Activated CD4-positive, alpha-beta T cell treated with anti-CD3 and anti-CD28 coated beads for 24 hours (primary cell): Measurements from ENCODE around the gene SUCO.
A peak's percentile ranks its signal among the peaks of the same experiment; 100 is the strongest.
"Not testable (repeated sequence)": the region's sequence is repeated elsewhere in the genome, so short reads cannot be mapped to it uniquely, and the experiment has no call there.

ENCODE experiments used
- DNase-seq, 2 donors: peaks; one replicate each; pipeline ENCODE4 v3.0.0-alpha.2; 2020; ENCODE audit warnings: low read depth in 2 of 2

Gene SUCO

DNA sequence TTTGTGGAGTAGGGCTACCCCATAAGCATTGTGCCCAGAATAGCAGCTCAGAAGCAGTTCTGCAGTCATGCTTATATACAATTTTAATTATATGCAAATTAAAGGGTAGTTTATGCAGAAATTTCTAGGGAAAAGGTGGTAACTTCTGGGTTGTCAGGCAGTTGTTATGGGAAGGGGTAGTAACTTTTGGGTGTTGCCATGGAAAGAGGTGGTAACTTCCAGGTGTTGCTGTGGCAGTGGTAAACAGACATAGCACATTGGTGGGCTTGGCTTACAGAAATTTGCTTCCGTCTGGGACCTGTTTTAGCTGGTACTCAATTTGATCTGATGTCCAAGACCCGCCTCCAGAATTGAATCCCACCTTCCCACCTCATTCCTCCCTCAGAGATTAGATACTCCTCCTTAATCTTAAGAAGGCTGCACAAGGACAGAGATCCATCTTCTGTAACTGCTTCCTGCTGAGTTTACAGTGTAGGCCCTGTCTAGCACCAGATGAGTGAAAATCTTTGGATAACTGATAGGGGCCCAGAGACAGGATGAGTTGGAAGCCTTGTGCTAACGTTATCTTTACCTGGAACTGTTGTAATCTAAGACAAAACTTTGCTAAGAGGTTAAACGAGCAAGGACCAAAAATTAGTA is 26.7 kb downstream of the SUCO start:
- DNase-seq: no peak

DNA sequence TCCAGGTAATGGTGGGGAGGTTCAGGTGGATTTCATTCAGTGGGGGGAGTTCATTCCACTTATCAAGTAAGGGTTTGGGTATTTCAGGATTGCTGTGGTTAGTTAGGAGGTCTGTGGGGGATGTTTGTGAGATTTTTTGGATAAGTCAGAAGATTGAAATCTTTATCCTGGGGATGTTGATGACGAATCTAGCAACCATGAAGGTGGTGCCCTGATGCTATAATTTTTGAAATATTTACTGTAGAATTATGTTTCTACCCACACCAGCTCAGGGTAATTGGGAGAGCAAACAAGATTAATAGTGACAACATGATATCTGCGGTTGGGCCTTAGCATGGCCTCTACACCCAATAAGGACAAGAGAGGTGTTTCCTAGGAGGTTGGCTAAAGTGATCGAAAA is 28.3 kb downstream of the SUCO start:
- no peak for DNase-seq

DNA sequence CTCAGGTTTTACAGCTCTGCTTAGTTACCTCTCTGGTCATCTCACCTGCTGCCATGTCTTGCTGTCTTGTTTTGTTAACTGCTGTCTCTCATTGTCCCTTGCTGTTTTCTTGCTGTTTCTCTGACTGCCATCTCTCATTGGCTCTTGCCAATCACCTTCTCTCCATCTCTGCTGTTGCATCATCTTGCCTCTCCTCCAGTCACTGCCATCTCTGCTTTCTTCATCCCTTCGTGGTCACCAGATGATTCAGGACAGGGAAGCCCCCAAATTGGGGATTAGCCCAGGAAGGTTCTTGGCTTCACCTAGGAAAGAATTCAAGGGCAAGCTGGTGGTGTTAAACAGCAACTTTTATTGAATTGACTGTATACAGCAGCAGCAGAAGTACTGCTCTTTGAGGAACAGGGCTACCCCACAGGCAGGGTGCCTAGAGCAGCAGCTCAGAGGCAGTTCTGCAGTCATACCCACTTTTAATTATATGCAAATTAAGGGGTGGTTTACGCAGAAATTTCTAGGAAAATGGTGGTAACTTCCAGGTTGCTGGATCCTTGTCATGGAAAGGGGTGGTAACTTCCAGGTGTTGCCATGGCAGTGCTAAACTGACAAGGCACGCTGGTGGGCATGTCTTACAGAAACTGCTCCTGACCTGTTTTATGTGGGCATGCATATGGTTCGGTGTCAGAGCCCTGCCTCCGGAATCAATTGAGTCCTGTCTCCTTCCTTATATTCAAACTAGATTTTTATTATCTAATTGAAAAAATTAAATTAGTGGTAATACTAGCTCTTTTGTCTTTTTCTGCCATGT is 33.4 kb downstream of the SUCO start:
- DNase-seq: no peak

DNA sequence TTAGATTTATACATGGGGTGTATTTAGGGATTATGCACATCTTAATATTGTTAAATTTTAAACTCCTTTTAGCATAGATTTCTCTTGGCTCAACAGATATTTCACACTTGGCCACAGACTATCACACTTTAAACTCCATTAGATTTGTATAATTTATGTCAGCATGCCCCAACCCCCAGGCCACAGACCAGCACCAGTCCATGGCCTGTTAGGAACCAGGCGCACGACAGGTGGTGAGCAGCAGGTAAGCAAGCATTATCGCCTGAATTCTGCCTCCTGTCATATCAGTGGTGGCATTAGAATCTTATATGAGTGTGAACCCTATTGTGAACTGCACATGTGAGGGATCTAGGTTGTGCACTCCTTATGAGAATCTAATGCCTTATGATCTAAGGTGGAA is 34.8 kb downstream of the SUCO start:
- DNase-seq: no peak

DNA sequence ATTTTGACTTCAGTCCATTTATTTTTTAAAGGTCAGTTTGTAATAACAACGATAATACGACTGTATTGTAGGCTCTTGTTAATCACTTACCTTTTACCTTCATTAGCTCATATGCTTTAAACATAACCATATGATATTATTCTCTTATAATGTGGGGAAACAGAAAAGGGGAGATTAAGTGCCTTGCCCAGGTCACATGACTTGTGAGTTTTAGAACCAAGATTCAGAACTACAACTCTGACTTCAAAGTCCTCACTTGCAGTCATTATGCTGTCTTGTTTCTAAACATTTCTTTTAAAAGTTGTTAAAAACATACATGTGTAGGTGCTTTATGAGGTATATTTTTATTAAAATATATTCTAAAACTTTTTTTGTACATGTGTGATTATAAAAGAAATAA is 41.1 kb downstream of the SUCO start:
- DNase-seq: no peak

DNA sequence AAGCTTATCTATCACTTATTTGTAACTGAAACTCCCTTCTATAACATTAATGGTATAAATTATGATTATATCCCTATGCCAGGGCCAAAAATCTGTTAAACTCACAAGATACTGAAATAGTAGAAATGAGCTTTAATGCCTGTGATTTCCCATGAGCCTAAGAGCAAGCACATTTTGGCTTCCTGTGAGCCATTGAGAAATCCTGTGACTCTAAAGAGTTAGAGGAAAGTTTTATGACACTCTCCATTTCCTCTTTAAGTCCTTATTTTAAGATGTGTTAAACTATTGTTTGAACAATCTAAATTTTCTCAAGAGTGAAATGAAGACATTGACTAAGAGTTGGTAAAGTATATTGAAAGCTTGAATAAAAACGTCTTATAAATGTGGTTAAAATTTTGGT is 45.6 kb downstream of the SUCO start:
- DNase-seq: no peak

DNA sequence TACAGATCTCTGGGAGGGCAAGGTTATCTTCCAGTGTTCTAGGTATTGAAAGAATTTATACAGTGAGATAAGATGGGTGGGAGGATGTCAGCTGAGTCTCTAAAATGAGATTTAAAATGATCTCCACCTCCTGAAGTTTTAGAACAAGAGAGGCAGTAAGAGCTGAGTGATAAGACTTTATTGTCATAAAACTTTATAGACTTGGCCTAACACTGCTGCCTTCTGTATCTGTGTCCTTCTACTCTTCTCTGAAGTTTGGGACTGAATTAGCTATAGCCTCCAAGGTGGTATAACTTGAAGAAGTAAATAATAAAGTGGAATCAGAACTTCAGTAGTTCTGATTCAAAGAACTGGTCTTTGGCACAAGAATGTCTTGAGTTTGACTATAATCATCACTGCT is 48.3 kb downstream of the SUCO start:
- no peak for DNase-seq

DNA sequence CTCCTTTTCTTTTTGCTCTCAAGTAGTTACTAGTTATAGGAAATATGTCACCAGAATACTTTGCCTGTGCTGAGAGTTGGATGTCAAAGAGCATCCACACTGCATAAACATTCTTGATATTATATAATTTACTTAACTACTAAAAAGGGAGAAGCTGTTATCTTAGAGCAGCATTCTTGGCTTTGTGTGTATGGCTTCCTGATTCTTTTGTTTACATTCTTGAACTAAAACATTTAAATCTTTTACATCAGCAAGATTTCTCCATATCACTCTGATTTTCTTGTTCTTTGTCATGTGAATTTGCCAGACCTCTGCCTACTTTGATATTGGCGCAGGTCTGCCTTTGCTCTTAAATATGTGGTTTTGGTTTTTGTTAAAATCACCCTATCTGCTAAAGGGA is 48.8 kb downstream of the SUCO start:
- no peak for DNase-seq

DNA sequence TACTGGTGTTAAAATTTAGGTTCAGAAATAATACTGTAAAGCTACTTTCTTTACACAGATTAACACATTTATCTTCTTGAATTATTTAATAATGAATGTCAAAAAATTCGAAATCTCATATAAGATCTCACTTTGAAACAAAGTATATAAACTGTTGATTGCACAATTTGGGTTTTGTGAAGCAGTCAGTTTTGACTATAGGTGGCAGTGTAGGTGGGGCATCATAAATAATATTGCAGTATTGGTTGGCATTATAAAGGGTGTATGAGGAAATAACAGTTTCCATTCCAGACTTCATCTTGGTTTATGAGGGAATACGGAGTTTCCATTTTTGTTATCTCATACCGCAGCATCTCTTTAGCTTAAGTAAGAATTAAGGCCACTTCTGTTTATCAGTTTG is 49.9 kb downstream of the SUCO start:
- DNase-seq: no peak

DNA sequence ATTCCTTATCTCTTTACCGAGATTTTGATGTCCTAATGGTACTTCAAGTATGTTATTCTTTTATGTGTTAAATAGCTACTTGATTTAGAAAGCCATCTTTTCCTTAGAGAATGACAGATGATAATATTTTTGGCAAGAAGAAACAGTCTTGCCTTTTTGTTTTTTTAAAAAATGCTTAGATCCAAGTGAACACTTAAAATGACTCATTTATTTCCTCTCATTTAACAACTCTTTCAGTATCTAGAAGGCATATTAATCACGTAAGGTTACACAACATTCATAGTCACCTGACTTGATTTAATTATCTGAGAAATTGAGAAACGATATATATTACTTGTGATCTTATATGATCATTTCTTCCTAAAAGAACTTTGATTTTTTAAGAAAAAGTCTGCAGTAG is 52.4 kb downstream of the SUCO start:
- no peak for DNase-seq

DNA sequence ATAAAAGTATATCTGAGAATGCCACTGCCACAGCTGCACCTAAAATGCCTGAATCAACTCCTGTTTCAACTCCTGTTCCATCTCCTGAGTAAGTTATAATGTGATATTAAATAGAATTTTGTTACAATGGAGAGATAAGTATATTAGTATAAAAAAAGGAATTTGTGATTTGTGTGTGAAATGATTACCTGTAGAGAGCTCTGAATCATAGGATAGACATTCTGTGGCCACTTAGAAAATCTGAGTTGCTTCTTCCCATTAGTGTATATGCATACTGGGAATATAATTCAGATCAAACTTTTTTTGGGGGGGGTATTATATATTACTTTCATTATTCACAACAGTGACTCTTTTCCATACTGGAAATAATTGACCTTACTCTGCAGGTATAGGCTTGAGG is 52.9 kb downstream of the SUCO start:
- DNase-seq: no peak

DNA sequence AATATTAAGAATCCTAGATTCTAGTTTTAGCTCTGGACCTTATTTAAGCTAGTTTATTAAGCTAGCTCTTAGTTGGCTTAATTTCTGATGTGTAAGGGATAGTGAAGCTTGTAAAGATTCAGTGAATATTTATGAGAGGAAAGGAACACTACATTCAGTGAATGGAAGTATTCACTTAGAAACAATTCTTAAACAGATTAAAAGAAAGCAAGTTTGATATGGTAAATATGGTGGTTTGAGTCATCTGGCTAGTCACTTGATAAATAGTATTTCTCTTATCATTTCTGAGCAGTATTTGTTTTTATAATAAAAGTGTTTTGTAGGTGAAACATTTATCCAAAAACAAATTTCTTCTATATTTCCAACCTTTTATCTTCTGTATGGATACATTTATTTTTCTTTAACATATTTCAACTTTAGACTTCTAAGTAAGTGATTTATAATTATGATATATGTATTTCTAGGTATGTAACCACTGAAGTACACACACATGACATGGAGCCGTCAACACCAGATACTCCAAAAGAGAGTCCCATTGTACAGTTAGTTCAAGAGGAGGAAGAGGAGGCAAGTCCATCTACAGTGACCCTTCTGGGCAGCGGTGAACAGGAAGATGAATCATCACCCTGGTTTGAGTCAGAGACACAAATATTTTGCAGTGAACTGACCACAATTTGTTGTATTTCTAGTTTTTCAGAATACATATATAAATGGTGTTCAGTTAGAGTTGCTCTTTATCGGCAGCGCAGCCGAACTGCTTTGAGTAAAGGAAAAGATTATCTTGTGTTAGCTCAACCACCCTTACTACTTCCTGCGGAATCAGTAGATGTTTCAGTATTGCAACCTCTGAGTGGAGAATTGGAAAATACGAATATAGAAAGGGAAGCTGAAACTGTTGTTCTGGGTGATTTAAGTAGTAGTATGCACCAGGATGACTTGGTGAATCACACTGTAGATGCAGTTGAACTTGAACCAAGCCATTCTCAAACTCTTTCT is 55.6 kb downstream of the SUCO start:
- DNase-seq: peak in 1 of 2 donors; percentile 11

DNA sequence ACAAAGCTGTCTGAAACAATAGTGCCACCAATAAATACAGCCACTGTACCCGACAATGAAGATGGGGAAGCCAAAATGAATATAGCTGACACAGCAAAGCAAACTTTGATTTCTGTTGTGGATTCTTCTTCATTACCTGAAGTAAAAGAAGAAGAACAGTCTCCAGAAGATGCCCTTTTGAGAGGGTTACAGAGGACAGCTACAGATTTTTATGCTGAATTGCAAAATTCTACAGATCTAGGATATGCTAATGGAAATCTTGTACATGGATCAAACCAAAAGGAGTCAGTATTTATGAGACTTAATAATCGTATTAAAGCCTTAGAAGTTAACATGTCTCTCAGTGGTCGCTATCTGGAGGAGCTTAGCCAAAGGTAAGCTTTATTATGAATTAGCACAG is 56.6 kb downstream of the SUCO start:
- no peak for DNase-seq

DNA sequence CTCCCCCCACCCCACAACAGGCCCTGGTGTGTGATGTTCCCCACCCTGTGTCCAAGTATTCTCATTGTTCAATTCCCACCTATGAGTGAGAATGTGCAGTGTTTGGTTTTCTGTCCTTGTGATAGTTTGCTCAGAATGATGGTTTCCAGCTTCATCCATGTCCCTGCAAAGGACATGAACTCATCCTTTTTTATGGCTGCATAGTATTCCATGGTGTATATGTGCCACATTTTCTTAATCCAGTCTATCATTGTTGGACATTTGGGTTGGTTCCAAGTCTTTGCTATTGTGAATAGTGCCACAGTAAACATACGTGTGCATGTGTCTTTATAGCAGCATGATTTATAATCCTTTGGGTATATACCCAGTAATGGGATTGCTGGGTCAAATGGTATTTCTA is 58.5 kb downstream of the SUCO start:
- DNase-seq: not testable (repeated sequence)

DNA sequence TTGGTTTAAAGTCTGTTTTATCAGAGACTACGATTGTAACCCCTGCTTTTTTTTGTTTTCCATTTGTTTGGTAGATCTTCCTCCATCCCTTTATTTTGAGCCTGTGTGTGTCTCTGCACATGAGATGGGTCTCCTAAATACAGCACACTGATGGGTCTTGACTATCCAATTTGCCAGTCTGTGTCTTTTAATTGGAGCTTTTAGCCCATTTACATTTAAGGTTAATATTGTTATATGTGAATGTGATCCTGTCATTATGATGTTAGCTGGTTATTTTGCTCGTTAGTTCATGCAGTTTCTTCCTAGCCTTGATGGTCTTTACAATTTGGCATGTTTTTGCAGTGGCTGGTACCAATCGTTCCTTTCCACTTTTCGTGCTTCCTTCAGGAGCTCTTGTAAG is 62.1 kb downstream of the SUCO start:
- DNase-seq: not testable (repeated sequence)

DNA sequence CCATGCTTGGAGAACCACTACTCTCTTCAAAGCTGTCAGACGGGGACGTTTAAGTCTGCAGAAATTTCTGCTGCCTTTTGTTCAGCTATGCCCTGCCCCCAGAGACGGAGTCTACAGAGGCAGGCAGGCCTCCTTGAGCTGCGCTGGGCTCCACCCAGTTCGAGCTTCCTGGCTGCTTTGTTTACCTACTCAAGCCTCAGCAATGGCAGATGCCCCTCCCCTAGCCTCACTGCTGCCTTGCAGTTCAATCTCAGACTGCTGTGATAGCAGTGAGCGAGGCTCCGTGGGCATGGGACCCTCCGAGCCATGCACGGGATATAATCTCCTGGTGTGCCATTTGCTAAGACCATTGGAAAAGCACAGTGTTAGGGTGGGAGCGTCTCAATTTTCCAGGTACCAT is 63.8 kb downstream of the SUCO start:
- not testable (repeated sequence) for DNase-seq

DNA sequence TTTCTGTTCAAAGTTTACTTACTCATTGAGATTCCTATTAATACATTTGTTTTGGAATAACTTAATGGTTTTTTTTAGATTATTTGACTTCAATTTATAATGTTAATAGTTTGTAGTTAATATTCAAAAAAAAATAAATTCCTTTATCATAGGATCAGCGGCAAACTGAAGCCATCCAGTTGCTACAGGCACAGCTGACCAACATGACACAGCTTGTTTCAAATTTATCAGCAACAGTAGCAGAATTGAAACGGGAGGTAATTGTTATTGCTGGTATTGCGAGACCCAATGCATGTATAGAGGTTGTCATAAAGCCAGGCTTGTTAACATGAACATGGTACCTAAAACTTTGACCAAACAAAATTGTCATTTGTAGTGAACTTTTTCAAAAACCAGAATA is 67.0 kb downstream of the SUCO start:
- no peak for DNase-seq

DNA sequence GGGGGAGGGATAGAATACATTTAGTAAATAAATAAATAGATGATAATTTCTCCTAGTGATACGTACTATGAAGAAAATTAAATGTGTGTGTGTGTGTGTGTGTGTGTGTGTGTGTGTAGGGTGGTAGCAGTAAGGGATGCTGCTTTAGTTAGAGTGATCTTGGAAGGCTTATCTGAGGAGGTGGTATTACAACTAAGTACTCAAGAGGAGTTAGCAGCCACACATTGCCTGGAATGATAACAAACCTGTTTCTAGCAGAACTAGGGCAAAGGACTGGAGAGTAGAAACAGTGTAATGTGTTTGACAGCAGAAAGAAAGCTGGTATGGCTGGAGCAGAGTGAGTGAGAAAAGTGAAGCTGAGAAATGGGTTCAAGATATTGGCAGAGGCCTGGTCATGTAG is 67.7 kb downstream of the SUCO start:
- DNase-seq: no peak

DNA sequence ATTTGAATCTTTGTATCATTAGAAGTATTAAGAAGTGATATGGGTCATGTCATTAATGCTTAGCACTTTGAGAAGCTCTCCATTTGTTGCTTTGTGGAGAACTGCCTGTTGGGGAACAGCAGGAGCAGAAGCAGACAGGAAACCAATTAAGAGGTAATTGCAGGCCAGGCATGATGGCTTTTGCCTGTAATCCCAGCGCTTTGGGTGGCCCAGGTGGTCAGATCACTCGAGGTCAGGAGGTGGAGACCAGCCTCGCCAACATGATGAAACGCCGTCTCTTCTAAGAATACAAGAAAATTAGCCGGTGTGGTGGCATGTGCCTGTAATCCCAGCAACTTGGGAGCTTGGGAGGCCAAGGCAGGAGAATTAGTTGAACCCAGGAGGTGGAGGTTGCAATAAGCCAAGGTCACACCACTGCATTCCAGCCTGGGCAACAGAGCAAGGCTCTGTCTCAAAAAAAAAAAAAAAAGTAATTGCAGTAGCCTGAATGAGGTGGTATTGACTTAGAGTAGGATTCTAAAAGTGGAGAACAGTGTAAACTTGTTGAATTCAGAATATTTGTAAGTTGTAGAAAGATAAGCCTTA is 68.2 kb downstream of the SUCO start:
- no peak for DNase-seq

DNA sequence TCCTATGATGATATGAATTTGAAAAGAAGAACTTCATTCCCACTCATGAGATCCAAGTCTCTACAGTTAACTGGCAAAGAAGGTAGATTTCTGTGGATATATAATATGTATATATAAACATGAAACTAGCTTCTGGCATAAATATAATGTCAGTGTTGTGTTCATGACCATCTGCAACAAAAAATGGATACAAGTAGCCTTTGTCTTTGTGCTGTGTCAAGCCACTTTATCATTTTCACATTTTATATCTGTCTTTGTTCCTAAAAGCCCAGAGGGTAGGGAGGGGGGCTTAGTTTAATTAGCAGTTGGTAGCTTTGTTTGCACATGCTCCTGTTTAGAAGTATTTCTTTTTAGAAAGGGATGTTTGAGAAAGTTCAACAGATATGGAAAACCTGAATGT is 69.8 kb downstream of the SUCO start:
- no peak for DNase-seq

DNA sequence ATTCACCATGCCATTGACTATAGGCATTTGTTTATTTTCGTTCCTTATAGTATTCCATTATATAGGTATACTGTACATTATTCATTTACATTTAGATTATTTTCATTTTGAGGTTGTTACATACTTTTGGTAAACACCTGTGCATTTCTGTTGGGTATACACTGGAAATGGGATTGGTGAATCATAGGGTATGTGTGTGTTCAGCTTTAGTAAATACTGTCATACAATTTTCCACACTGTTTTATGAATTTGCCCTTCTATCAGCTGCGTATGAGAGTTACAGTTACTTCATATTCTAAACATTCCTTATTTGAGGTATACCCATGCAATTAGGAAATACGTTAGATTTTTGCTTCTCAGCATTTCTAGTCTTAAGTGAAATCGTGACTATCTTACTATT is 70.9 kb downstream of the SUCO start:
- no peak for DNase-seq

DNA sequence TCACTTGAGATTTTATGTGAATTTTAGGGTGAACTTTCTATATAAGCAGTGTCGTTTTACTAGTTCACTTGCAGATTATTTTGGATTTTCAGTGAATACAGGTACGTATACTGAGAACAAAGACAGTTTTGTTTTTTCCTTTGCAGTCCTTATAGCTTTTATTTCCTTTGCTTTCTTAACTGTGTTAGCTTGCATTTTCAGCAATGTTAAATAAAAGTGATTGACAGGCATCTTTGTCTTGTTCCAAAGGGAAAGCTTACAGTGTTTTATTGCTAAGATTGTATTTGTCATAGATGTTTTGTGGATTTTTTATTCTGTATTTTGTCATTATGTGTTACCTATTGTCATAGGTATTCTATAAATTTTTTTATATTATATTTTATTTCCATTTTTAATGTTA is 72.7 kb downstream of the SUCO start:
- no peak for DNase-seq
